LNCAP (cell line): Measurements from ENCODE around the gene SOX8.

ENCODE experiments used
- CTCF ChIP-seq: fragments of 450-650 bp; IDR thresholded peaks from 2 replicates; pipeline ENCODE4 v1.5.1; 2017; ENCODE audit warnings: mild to moderate bottlenecking

The SOX8 gene

DNA sequence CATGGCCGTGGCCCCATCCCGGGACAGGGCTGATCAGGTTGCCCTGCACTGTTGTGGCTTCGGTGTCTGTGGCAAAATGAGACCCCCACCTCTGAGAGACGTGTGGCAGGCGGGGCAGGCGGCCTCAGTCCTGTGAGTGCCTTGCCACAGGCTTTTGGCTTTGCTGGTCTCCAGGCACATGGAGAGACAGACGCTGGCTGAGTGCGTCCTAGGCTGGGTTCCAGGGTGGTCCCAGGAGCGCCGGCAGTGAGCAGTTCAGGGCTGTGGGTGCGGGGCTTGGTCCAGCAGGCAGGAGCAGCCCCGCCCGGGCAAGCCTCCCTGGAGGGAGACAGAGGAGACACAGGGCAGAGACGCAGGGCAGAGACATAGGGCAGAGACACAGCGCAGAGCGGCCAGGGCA is 29.2 kb downstream of the SOX8 start:
- TF ChIP-seq CTCF: no peak

GRCh38 chr16:1011316-1012082 is 29.9 kb downstream of the SOX8 start:
- no peak for TF ChIP-seq CTCF

DNA sequence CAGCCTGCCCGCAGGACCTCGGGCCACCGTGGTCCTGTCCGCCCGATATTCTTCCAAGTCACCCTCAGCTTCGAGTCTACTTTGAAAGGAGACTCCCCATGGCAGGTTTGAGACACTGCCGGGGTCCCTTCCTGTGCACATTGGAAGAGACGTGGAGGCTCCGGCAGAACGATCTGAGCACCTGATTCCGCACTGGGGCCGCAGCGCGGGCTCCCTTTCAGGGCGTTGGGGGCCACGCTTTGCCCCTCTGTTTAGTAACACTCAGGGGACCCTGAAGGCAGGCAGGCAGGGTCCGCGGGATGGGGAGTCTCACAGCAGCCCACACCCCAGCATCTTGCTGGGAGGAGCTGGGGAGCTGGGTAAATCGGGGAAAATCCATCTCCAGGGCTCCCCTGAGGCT is 30.6 kb downstream of the SOX8 start:
- no peak for TF ChIP-seq CTCF

DNA sequence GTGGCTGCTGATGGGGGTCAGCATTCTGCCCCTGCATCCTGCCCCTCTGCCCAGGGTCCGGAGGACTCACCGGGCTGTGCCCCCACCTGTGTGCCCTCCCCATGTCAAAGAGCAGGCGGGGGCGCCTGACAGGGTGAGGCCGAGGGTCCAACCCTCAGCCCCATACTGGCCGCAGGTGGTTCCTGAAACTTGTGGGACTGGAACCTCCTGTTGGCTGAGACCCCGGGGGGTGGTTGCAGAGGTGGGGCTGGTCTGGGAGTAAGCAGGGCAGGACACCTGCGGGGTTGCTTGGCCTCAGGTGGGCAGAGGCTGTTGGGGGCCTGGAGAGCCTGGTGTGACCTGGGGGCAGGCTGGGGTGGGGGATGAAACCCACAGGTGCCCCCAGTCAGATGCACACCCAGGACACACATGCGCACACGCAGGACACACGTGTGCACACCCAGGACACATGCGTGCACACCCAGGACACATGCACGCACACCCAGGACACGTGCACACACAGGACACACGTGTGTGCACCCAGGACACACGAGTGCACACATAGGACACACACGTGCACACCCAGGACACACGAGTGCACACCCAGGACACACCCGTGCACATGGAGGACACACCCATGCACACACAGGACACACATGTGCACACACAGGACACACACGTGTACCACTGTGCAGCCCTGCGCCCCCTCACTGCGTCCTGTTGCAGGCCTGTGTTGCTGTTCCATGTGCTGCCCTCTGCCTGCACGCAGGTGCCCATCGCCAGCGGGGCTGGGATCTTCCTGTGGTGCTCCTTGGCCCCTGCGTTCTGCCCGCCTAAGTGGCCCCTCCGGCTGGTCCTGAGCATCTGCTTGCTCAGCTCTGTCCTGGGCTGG is 31.4 kb downstream of the SOX8 start:
- TF ChIP-seq CTCF: no peak

DNA sequence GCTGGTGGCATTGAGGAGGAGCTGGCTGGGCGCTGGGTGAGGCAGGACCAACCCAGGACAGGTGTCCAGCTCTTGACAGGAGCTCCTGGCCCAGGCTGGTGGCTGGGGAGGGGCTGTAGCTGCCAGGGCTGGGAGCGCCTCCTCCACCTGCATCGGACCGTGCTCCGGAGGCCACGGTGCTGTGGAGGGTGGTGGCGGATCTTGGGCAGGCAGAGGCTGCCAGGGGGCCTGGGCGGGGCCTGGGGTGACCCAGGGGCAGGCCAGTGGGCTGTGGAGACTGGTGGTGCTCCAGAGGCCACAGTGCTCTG is 32.0 kb downstream of the SOX8 start:
- no peak for TF ChIP-seq CTCF

- no peak for TF ChIP-seq CTCF
Observed at GRCh38 chr16:1014221-1014620, 32.7 kb downstream of the SOX8 start.

DNA sequence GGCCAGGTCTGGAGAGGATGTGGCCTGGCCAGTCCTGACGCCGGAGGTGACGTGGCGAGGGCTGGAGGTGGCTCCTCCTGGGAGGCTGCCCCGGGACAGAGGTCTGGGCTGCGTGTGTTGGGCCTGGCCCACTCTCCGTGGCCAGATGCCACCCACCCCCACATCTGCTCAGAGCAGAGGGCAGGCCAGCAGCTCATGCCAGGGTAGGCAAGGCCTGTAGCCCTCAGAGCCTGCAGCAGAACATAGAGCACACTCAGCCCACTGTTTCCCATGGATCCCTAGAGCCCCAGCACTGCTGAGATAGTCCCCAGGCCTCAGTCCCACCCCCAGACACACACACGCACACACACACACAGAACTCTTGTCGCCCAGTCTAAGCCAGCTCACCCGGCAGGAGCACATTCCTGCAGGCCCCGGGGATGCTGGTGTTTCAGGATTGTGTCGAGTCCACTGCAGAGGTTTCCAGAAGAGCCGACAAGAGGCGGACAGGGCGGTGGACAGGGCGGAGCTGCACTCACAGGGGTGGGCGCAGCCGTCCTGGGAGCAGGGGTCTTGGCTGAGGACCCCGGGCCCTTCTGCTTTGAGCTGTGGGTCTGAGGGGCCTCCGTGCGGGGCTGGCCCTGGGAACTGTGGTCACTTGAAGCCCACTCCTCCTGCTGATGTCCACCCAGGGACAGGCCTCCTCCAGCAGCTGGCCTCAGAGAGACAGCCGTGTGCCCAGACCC is 33.4 kb downstream of the SOX8 start:
- TF ChIP-seq CTCF: no peak
